Smooth muscle cell (in vitro differentiated cells): Measurements from ENCODE around the gene MCCC1. TPM values are rescaled to one million over a fixed set of nuclear protein-coding genes. Genes with fewer than 3 reads are reported as not detected.

Experiments used
- DNase-seq: peaks from one replicate; lab custom pipeline; 2025; ENCODE audit not compliant: unreplicated experiment; lab: John Stamatoyannopoulos, UW
- H2AFZ ChIP-seq: fragments of 200-600 bp; sonication (generic); 2 replicates; pipeline ENCODE4 v1.6.0; 2016; ENCODE audit warnings: antibody characterized with exemption, low read depth, mild to moderate bottlenecking
- H3F3A ChIP-seq: fragments of 200-600 bp; sonication (generic); 2 replicates; pipeline ENCODE4 v1.6.0; 2017; ENCODE audit warnings: antibody characterized with exemption, low read depth
- H3K27ac ChIP-seq: fragments of 200-600 bp; sonication (generic); 2 replicates; pipeline ENCODE4 v1.5.1; 2016; ENCODE audit warnings: low read depth, mild to moderate bottlenecking
- H3K27me3 ChIP-seq: fragments of 200-600 bp; sonication (generic); 2 replicates; pipeline ENCODE4 v1.6.1; 2016; ENCODE audit warnings: low read depth, mild to moderate bottlenecking
- H3K36me3 ChIP-seq: fragments of 200-600 bp; sonication (generic); 2 replicates; pipeline ENCODE4 v1.5.1; 2016; ENCODE audit warnings: low read depth
- H3K4me1 ChIP-seq: fragments of 200-600 bp; sonication (generic); 2 replicates; pipeline ENCODE4 v1.5.1; 2016; ENCODE audit warnings: low read depth
- H3K4me2 ChIP-seq: fragments of 200-600 bp; sonication (generic); 2 replicates; pipeline ENCODE4 v1.6.0; 2016; ENCODE audit warnings: mild to moderate bottlenecking
- H3K4me3 ChIP-seq: fragments of 200-600 bp; sonication (generic); 2 replicates; pipeline ENCODE4 v1.5.1; 2016; ENCODE audit warnings: mild to moderate bottlenecking
- H3K79me2 ChIP-seq: fragments of 200-600 bp; sonication (generic); 2 replicates; pipeline ENCODE4 v1.6.0; 2016; ENCODE audit warnings: low read depth, mild to moderate bottlenecking
- H3K9ac ChIP-seq: fragments of 200-600 bp; sonication (generic); 2 replicates; pipeline ENCODE4 v1.6.0; 2016; ENCODE audit warnings: low read depth
- H3K9me3 ChIP-seq: fragments of 200-600 bp; sonication (generic); replicated peaks from 2 replicates; pipeline ENCODE4 v1.5.1; 2016; ENCODE audit warnings: low read depth
- H4K20me1 ChIP-seq: fragments of 200-600 bp; sonication (generic); 2 replicates; pipeline ENCODE4 v1.6.0; 2016; ENCODE audit warnings: low read depth
- WGBS: methylation state at CpG from one replicate; pipeline ENCODE4 v1.1.7; 2016; ENCODE audit warnings: low lambda C conversion rate; 5-methylcytosine and 5-hydroxymethylcytosine counted together
- polyA plus RNA-seq: library from polyadenylated mRNA; unstranded; fragments of >200 nt; fragmentation: Nextera tagmentation; extraction: Ambion mirVana; gene quantifications from 2 replicates; pipeline ENCODE4 v1.2.1, GENCODE V29; 2016
- total RNA-seq: library from RNA; depleted of rRNA; stranded (reverse); fragments of >200 nt; gene quantifications from 2 replicates; pipeline ENCODE4 v1.2.3, GENCODE V29; 2014
- TF ChIP-seq, protein P1 (sequence below): fragments of 200-600 bp; sonication (generic); IDR thresholded peaks from 2 replicates; pipeline ENCODE4 v1.5.1; 2017; ENCODE audit warnings: borderline replicate concordance, mild to moderate bottlenecking, antibody characterized with exemption; ENCODE audit not compliant: insufficient read depth, poor library complexity, severe bottlenecking

The MCCC1 gene
- total and polyA plus RNA-seq, 2 experiments from 2014 or later: 10.4 to 12.1 TPM

DNA sequence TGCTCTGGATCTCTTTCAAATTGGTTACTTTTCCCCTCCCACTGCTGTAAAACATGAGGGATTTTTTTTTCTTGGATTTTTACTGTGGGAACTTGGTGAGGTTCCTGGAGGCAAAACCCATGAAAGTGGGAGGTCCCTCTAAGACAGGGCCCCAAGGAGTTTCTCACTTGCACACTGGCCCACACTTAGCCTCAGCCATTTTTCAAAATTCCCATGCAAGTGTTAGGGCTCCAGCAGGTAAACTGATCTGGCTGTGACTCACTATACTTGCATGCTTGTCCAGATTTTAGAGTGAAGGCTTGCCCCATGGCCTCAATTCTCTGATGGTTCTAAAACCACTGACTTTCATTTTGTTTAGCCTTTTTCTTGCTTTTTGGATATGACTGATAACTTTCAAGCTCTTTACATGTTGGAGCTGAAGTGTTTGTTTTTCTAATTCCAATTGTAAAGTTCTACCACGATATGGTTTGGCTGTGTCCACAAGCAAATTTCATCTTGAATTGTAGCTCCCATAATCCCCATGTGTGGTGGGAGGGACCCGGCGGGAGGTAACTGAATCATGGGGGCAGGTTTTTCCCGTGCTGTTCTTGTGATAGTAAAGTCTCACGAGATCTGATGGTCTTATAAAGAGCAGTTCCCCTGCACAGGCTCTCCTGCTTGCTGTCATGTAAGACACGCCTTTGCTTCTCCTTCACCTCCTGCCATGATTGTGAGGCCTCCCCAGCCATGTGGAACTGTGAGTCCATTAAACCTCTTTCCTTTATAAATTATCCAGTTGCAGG is 37.7 kb downstream of the MCCC1 start:
- H3K4me3 ChIP-seq: no peak overlapping the region
- DNase-seq: no peak
- 93% methylated on average over 6 of the region's 6 CpGs for WGBS
- no peak overlapping the region for H3K4me2 ChIP-seq
- H3K27ac ChIP-seq: no peak overlapping the region
- H3K36me3 ChIP-seq: no peaks in the 10 kb centered on the region
- H2AFZ ChIP-seq: no peak overlapping the region
- H3K4me1 ChIP-seq: no peaks in the 10 kb centered on the region
- TF ChIP-seq, protein P1, sequence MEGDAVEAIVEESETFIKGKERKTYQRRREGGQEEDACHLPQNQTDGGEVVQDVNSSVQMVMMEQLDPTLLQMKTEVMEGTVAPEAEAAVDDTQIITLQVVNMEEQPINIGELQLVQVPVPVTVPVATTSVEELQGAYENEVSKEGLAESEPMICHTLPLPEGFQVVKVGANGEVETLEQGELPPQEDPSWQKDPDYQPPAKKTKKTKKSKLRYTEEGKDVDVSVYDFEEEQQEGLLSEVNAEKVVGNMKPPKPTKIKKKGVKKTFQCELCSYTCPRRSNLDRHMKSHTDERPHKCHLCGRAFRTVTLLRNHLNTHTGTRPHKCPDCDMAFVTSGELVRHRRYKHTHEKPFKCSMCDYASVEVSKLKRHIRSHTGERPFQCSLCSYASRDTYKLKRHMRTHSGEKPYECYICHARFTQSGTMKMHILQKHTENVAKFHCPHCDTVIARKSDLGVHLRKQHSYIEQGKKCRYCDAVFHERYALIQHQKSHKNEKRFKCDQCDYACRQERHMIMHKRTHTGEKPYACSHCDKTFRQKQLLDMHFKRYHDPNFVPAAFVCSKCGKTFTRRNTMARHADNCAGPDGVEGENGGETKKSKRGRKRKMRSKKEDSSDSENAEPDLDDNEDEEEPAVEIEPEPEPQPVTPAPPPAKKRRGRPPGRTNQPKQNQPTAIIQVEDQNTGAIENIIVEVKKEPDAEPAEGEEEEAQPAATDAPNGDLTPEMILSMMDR: no peak
- no peaks in the 10 kb centered on the region for H3K9me3 ChIP-seq
- no peaks in the 10 kb centered on the region for H3K27me3 ChIP-seq
- no peaks in the 10 kb centered on the region for H3F3A ChIP-seq
- no peaks in the 10 kb centered on the region for H3K79me2 ChIP-seq
- H3K9ac ChIP-seq: no peak overlapping the region
- no peaks in the 10 kb centered on the region for H4K20me1 ChIP-seq

DNA sequence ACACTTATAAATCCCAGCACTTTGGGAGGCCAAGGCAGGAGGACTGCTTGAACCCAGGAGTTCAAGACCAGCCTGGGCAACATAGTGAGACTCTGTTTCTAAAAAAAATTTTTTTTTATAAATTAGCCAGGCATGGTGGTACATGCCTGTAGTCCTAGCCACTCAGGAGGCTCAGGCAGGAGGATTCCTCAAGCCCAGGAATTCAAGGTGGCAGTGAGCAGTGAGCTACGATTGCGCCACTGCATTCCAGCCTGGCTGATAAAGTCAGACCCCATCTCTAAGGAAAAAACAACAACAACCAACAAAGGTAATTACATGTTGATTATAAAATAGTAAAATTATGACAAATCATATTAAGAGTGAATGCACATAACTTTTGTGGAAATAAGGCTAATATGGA is 40.9 kb downstream of the MCCC1 start:
- Histone ChIP-seq H3K4me2 (no peak overlapping the region), H3K9ac (no peak overlapping the region), H4K20me1 (no peaks in the 10 kb centered on the region), H3K9me3 (no peaks in the 10 kb centered on the region), H3K27me3 (no peaks in the 10 kb centered on the region), H3F3A (no peaks in the 10 kb centered on the region), H3K36me3 (no peaks in the 10 kb centered on the region), H3K4me1 (no peaks in the 10 kb centered on the region), H3K27ac (no peak overlapping the region), H3K79me2 (no peaks in the 10 kb centered on the region), H3K4me3 (no peak overlapping the region), H2AFZ (no peak overlapping the region)
- TF ChIP-seq, protein P1: no peak
- 94% methylated on average over 2 of the region's 2 CpGs for WGBS
- DNase-seq: no peak

DNA sequence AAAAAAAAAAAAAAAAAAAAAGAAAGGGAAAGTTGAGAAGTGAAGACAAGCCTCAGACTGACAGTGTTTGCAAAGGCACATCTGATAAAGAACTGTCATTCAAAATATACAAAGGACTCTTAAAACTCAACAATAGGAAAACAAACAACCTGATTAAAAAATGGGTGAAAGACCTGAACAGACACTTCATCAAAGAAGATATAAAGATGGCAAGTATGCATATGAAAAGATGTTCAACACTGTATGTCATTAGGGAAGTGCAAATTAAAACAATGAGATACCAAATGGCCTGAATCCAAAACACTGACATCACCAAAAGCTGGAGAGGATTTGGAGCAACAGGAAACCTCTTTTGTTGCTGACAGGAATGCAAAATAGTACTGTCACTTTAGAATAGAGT is 48.6 kb downstream of the MCCC1 start:
- TF ChIP-seq, protein P1: no peak
- Histone ChIP-seq H3K4me3 (no peak overlapping the region), H3K36me3 (no peaks in the 10 kb centered on the region), H3K4me1 (no peaks in the 10 kb centered on the region), H3K27ac (no peak overlapping the region), H3K9me3 (no peaks in the 10 kb centered on the region), H3F3A (no peaks in the 10 kb centered on the region), H3K4me2 (no peak overlapping the region), H3K9ac (no peak overlapping the region), H2AFZ (no peak overlapping the region), H4K20me1 (no peaks in the 10 kb centered on the region), H3K27me3 (no peaks in the 10 kb centered on the region), H3K79me2 (no peaks in the 10 kb centered on the region)
- DNase-seq: no peak

DNA sequence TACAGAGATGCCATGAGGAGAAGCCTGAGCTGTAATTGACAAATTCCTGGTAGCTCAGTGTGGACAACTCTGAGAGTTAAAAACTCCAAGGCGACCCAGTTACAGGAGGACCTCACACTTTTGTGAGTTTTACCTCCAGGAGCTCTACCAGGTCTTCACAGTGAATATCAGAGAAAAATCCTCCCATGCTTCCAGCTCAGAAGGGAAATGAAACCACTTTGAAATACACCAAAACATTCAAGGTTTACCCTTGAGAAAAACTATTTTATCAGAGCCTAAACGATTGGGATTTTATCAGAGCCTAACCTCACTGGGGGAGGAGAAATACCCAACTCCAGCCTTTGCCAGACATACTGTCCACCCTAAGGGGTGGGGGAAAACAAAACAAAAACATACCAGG is 52.4 kb downstream of the MCCC1 start:
- no peak overlapping the region for H2AFZ ChIP-seq
- no peak for DNase-seq
- H3K4me1 ChIP-seq: no peaks in the 10 kb centered on the region
- no peaks in the 10 kb centered on the region for H4K20me1 ChIP-seq
- H3K4me2 ChIP-seq: no peak overlapping the region
- WGBS: 71% methylated on average over 2 of the region's 2 CpGs
- no peaks in the 10 kb centered on the region for H3K79me2 ChIP-seq
- H3K36me3 ChIP-seq: no peaks in the 10 kb centered on the region
- TF ChIP-seq, protein P1: no peak
- H3K9me3 ChIP-seq: no peaks in the 10 kb centered on the region
- no peak overlapping the region for H3K9ac ChIP-seq
- H3K4me3 ChIP-seq: no peak overlapping the region
- H3K27ac ChIP-seq: no peak overlapping the region
- H3K27me3 ChIP-seq: no peaks in the 10 kb centered on the region
- H3F3A ChIP-seq: no peaks in the 10 kb centered on the region
